ENCODE measurements around the gene NR3C1. TPM values are rescaled to one million over a fixed set of nuclear protein-coding genes. Genes with fewer than 3 reads are reported as not detected.

The NR3C1 gene
- total RNA-seq, 1 donor from 2014 or later, result 0.17 TPM

GRCh38 chr5:143313298-143313852 is 90.1 kb downstream of the NR3C1 start:
- Mint-ChIP-seq H3K4me3 (no peak overlapping the region), H3K27ac (no peak overlapping the region), H3K4me1 (no peaks in the 10 kb centered on the region), H3K27me3 (ENCODE audit: insufficient read depth, low read depth) (no peaks in the 10 kb centered on the region), H3K9me3 (no peaks in the 10 kb centered on the region), H3K36me3 (no peaks in the 10 kb centered on the region)
- Histone ChIP-seq H3K27ac (no peak overlapping the region), H4K20me1 (ENCODE audit: low read depth) (no peaks in the 10 kb centered on the region), H2AFZ (replicated peaks) (no peak overlapping the region), H3K9me3 (ENCODE audit: low read depth) (no peaks in the 10 kb centered on the region), H3F3A (ENCODE audit: low read depth) (no peaks in the 10 kb centered on the region), H3K4me2 (no peak overlapping the region), H3K4me3 (no peak overlapping the region), H3K79me2 (ENCODE audit: low read depth) (no peaks in the 10 kb centered on the region), H3K27me3 (no peaks in the 10 kb centered on the region), H3K4me1 (peaks cover 5% of the 10 kb centered on the region), H3K9ac (no peak overlapping the region), H3K36me3 (no peaks in the 10 kb centered on the region)
- TF ChIP-seq EZH2 (IDR thresholded peaks at IDR 0.05) (no peak), EZH2phosphoT487 (IDR thresholded peaks at IDR 0.05) (no peak), CTCF (IDR thresholded peaks at IDR 0.05) (no peak)
- DNase-seq (ENCODE audit: low spot score), result no peak

- H3K9me3 ChIP-seq (ENCODE audit: low read depth), result no peaks in the 10 kb centered on the region
- Mint-ChIP-seq H3K4me3 (no peak overlapping the region), H3K27me3 (ENCODE audit: insufficient read depth, low read depth) (no peaks in the 10 kb centered on the region), H3K36me3 (no peaks in the 10 kb centered on the region), H3K9me3 (no peaks in the 10 kb centered on the region), H3K27ac (no peak overlapping the region), H3K4me1 (no peaks in the 10 kb centered on the region)
- TF ChIP-seq EZH2 (IDR thresholded peaks at IDR 0.05) (no peak), CTCF (IDR thresholded peaks at IDR 0.05) (no peak), EZH2phosphoT487 (IDR thresholded peaks at IDR 0.05) (no peak)
- H3K27me3 ChIP-seq, result no peaks in the 10 kb centered on the region
- no peak overlapping the region for H3K27ac ChIP-seq
- no peaks in the 10 kb centered on the region for H3K79me2 ChIP-seq (ENCODE audit: low read depth)
- no peak overlapping the region for H3K9ac ChIP-seq
- no peak overlapping the region for H3K4me2 ChIP-seq
- no peak overlapping the region for H2AFZ ChIP-seq (replicated peaks)
- no peak for DNase-seq (ENCODE audit: low spot score)
- H3F3A ChIP-seq (ENCODE audit: low read depth), result no peaks in the 10 kb centered on the region
- no peak overlapping the region for H3K4me3 ChIP-seq
- no peaks in the 10 kb centered on the region for H4K20me1 ChIP-seq (ENCODE audit: low read depth)
- H3K36me3 ChIP-seq, result no peaks in the 10 kb centered on the region
- H3K4me1 ChIP-seq, result peaks cover 5% of the 10 kb centered on the region
These were observed 90.7 kb downstream of the NR3C1 start for GRCh38 chr5:143312822-143313221.

GRCh38 chr5:143311955-143312354 is 91.5 kb downstream of the NR3C1 start:
- Histone ChIP-seq H3K9ac (no peak overlapping the region), H3K27me3 (no peaks in the 10 kb centered on the region), H3K4me1 (peaks cover 5% of the 10 kb centered on the region), H3F3A (ENCODE audit: low read depth) (no peaks in the 10 kb centered on the region), H2AFZ (replicated peaks) (no peak overlapping the region), H3K36me3 (no peaks in the 10 kb centered on the region), H3K4me2 (no peak overlapping the region), H3K4me3 (no peak overlapping the region), H4K20me1 (ENCODE audit: low read depth) (no peaks in the 10 kb centered on the region), H3K27ac (no peak overlapping the region), H3K9me3 (ENCODE audit: low read depth) (no peaks in the 10 kb centered on the region), H3K79me2 (ENCODE audit: low read depth) (no peaks in the 10 kb centered on the region)
- H3K9me3 Mint-ChIP-seq, result no peaks in the 10 kb centered on the region
- no peak overlapping the region for H3K27ac Mint-ChIP-seq
- H3K27me3 Mint-ChIP-seq (ENCODE audit: insufficient read depth, low read depth), result no peaks in the 10 kb centered on the region
- no peak for DNase-seq (ENCODE audit: low spot score)
- H3K36me3 Mint-ChIP-seq, result no peaks in the 10 kb centered on the region
- TF ChIP-seq CTCF (IDR thresholded peaks at IDR 0.05) (no peak), EZH2phosphoT487 (IDR thresholded peaks at IDR 0.05) (no peak), EZH2 (IDR thresholded peaks at IDR 0.05) (no peak)
- no peak overlapping the region for H3K4me3 Mint-ChIP-seq
- H3K4me1 Mint-ChIP-seq, result no peaks in the 10 kb centered on the region

Measured in neural progenitor cell (in vitro differentiated cells).